Common myeloid progenitor, CD34-positive (primary cell): Measurements from ENCODE around the gene CUTC.
A peak's percentile ranks its signal among the peaks of the same experiment; 100 is the strongest.
"Not testable (repeated sequence)": the region's sequence is repeated elsewhere in the genome, so short reads cannot be mapped to it uniquely, and the experiment has no call there.

Source experiments
- CTCF ChIA-PET: fragments of 350-600 bp; sonication (Branson Sonifier 250); formaldehyde crosslinking; loops from one replicate; lab custom pipeline; 2021; ENCODE audit warnings: antibody characterized with exemption; lab: Charles Lee
- POLR2A ChIA-PET: fragments of 350-600 bp; sonication (Branson Sonifier 250); formaldehyde crosslinking; loops from one replicate; lab custom pipeline; 2021; ENCODE audit warnings: antibody characterized with exemption; lab: Charles Lee
- DNase-seq, 3 donors: peaks; one replicate each; pipeline versions ENCODE4 v3.0.0 to v3.0.0-alpha.2; 2013
- H3K27ac ChIP-seq, 2 experiments: 1 replicate in 1 of 2; 2 replicates in 1 of 2; pipeline ENCODE4 v1.7.0; 2013; ENCODE audit warnings: inconsistent platforms in 2 of 2, low read length in 2 of 2, mild to moderate bottlenecking in 2 of 2, low read depth in 1 of 2, moderate library complexity in 1 of 2; ENCODE audit not compliant: severe bottlenecking in 2 of 2, insufficient read depth in 1 of 2, poor library complexity in 1 of 2
- H3K27me3 ChIP-seq, 5 experiments: replicated peaks in 2 of 5; 1 replicate in 3 of 5; 2 replicates in 2 of 5; pipeline versions ENCODE4 v1.6.1 to v1.7.0; 2013; ENCODE audit warnings: low read length in 4 of 5, mild to moderate bottlenecking in 2 of 5, moderate library complexity in 2 of 5, inconsistent platforms in 1 of 5; ENCODE audit not compliant: insufficient read depth in 5 of 5, control insufficient read depth in 4 of 5
- H3K36me3 ChIP-seq, 4 experiments: 1 replicate in 2 of 4; 2 replicates in 2 of 4; pipeline versions ENCODE4 v1.6.1 to v1.7.0; 2013; ENCODE audit warnings: low read length in 3 of 4, control low read depth in 1 of 4, mild to moderate bottlenecking in 1 of 4; ENCODE audit not compliant: control insufficient read depth in 4 of 4, insufficient read depth in 4 of 4
- H3K4me1 ChIP-seq, 4 experiments: 1 replicate in 3 of 4; 2 replicates in 1 of 4; pipeline versions ENCODE4 v1.6.1 to v1.7.1; 2013; ENCODE audit warnings: low read length in 3 of 4, mild to moderate bottlenecking in 3 of 4, control low read depth in 1 of 4, inconsistent platforms in 1 of 4, moderate library complexity in 1 of 4; ENCODE audit not compliant: control insufficient read depth in 4 of 4, insufficient read depth in 4 of 4; ENCODE audit errors: control extremely low read depth in 1 of 4
- H3K4me3 ChIP-seq, 7 experiments: 1 replicate in 4 of 7; 2 replicates in 3 of 7; pipeline versions ENCODE4 v1.5.1 to v1.7.0; 2013; ENCODE audit warnings: mild to moderate bottlenecking in 7 of 7, low read length in 6 of 7, moderate library complexity in 6 of 7, inconsistent platforms in 2 of 7, low read depth in 2 of 7, control low read depth in 1 of 7; ENCODE audit not compliant: insufficient read depth in 4 of 7, control insufficient read depth in 1 of 7; ENCODE audit errors: extremely low read depth in 1 of 7
- H3K9me3 ChIP-seq, 5 experiments: 1 replicate in 4 of 5; 2 replicates in 1 of 5; pipeline versions ENCODE4 v1.6.1 to v1.7.1; 2013; ENCODE audit warnings: low read length in 4 of 5, mild to moderate bottlenecking in 2 of 5, inconsistent platforms in 1 of 5, low read depth in 1 of 5, moderate library complexity in 1 of 5; ENCODE audit not compliant: control insufficient read depth in 4 of 5, insufficient read depth in 2 of 5; ENCODE audit errors: control extremely low read depth in 1 of 5
- WGBS: methylation state at CpG from one replicate; pipeline ENCODE4 v1.1.5; 2013; ENCODE audit not compliant: insufficient coverage; 5-methylcytosine and 5-hydroxymethylcytosine counted together

CUTC gene

DNA sequence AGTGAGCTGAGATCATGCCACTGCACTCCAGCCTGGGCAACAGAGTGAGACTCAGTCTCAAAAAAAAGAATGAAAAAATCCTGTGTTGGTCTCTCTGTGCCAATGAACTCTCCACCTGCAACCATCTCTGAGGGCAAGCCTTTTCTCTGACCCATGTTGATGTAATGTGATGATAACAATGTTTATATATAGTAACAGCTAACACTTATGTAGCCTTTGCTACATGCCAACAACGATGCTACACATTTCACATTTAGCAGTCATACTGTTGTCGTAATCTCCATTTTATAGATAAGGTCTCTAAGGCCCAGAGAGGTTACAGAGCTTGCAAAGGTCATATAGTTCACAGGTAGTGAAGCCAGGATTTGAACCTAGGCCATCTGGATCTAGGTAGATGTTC, 11.6 kb upstream of the CUTC start:
- no peak for DNase-seq
- 80% methylated on average over 1 of the region's 2 CpGs for WGBS
- POLR2A ChIA-PET = no interaction called here

DNA sequence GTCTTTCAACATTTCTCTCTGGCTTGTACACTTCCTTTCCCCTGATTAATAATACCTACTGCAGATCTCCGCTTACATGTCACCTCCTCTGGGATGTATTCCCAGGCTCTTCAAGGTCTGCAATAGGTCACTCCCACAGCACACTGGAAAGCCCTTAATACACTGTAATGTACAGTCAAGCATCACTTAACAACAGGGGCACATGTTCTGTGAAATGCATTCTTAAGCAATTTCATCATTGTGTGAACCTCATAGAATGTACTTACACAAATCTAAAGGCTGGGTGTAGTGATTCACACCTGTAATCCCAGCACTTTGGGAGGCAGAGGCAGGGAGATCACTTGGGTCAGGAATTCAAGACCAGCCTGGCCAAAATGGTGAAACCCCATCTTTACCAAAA, 2.0 kb upstream of the CUTC start:
- Histone ChIP-seq H3K27ac (no peak overlapping the region), H3K4me1 (peaks cover 7 to 22% (median 14%) of the 10 kb centered on the region in 4 experiments), H3K36me3 (peaks cover 10 to 35% (median 22%) of the 10 kb centered on the region in 4 experiments), H3K4me3 (no peak overlapping the region), H3K27me3 (no peaks in the 10 kb centered on the region), H3K9me3 (no peaks in the 10 kb centered on the region)
- DNase-seq = no peak
- ChIA-PET CTCF (interaction anchor here (0.9 kb wide), 1 partner anchor 18 kb away, joined by 5 read pairs; no protein-coding TSS in a partner anchor), POLR2A (no interaction called here)
- 91% methylated on average over 1 of the region's 1 CpG for WGBS

More for the DNA sequence above, 11.6 kb upstream of the CUTC start:
- no peak overlapping the region for H3K4me3 ChIP-seq
- CTCF ChIA-PET = interaction anchor here (1.5 to 4.0 kb wide), 3 partner anchors 9 to 284 kb away, joined by 3 to 20 read pairs (median 7); no protein-coding TSS in a partner anchor
- peaks cover 35 to 76% (median 53%) of the 10 kb centered on the region in 4 experiments for H3K36me3 ChIP-seq
- no peaks in the 10 kb centered on the region for H3K9me3 ChIP-seq
- H3K27ac ChIP-seq = no peak overlapping the region
- H3K27me3 ChIP-seq = no peaks in the 10 kb centered on the region
- no peaks in the 10 kb centered on the region for H3K4me1 ChIP-seq

DNA sequence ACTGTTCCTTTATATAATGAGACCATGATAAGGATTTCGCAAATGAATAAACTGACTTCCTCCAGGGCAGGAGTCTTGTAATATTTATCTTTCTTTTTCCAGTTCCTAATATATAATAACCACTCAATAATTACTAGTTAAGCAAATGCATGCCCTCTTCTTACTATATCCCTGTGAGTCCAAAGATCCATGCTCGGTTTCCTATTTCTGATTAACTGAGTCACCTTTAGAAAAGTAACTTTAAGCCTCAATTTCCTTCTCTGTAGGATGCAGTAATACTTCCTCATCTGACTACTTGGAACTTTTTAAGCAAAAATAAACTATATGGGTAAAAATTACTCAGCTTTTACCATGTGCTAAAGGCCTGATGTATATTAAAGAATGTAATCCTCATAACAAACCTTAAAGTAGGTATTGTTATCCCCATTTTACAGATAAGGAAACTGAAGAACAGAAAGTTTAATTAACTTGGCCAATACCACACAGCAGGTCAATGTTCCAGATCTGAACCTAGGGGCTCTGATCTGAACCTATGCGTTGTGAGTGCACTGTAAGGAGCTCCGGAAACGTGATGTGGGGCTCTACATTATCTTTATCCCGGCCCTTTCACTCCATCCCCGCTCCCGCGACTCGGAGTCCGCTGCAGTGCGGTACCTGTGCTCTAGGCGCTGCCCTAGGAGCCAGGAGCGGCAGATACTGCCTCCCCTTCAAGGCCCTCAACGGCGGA, 565 bp upstream of the CUTC start:
- peaks cover 7 to 22% (median 14%) of the 10 kb centered on the region in 4 experiments for H3K4me1 ChIP-seq

DNA sequence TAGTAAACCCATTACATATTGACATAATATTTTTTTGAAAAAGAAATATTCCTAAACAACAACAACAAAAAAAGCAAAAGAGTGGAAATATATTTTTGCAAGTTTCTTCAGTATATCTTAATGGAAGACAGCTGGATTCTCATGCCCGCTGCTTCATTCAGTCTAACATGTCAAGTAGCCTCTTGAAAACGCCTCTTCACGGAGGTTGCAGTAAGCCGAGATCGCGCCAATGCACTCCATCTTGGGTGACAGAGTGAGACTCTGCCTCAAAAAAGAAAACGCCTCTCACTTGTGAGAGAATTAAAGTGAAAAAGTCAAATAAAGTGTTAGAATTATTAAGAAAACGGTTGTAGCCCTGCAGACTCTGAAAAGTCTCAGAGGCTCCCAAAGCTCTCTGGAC, 1.3 kb downstream of the CUTC start:
- 100% methylated on average over 7 of the region's 8 CpGs for WGBS
- peaks cover 7 to 22% (median 14%) of the 10 kb centered on the region in 4 experiments for H3K4me1 ChIP-seq
- no peaks in the 10 kb centered on the region for H3K27me3 ChIP-seq
- peaks cover 0 to 2% (median 0%) of the 10 kb centered on the region in 5 experiments for H3K9me3 ChIP-seq
- no peak overlapping the region for H3K27ac ChIP-seq
- POLR2A ChIA-PET = no interaction called here
- H3K36me3 ChIP-seq = peaks cover under 1 to 27% (median 20%) of the 10 kb centered on the region in 4 experiments
- DNase-seq = peak in 1 of 3 donors; percentile 16
- CTCF ChIA-PET = interaction anchor here (1.2 to 1.7 kb wide), 4 partner anchors 10 to 100 kb away, joined by 3 to 7 read pairs (median 4); no protein-coding TSS in a partner anchor
- H3K4me3 ChIP-seq = peak overlapping the region in 1 of 7 experiments; percentile 80

More for the DNA sequence above, 565 bp upstream of the CUTC start:
- H3K36me3 ChIP-seq = peaks cover 3 to 28% (median 17%) of the 10 kb centered on the region in 4 experiments
- peak overlapping the region; percentile 80 to 99 (median 95) for H3K4me3 ChIP-seq
- WGBS = 8% methylated on average over 13 of the region's 16 CpGs
- H3K27ac ChIP-seq = peak overlapping the region; percentile 81 to 85
- DNase-seq = peak in 1 of 3 donors; percentile 41
- no peaks in the 10 kb centered on the region for H3K27me3 ChIP-seq
- CTCF ChIA-PET = interaction anchor here (0.8 to 1.6 kb wide), 4 partner anchors 9 to 98 kb away, joined by 3 to 5 read pairs (median 4); no protein-coding TSS in a partner anchor
- no peaks in the 10 kb centered on the region for H3K9me3 ChIP-seq
- POLR2A ChIA-PET = interaction anchor here (1.0 kb wide), 1 partner anchor 17 kb away, joined by 4 read pairs; no protein-coding TSS in a partner anchor

DNA sequence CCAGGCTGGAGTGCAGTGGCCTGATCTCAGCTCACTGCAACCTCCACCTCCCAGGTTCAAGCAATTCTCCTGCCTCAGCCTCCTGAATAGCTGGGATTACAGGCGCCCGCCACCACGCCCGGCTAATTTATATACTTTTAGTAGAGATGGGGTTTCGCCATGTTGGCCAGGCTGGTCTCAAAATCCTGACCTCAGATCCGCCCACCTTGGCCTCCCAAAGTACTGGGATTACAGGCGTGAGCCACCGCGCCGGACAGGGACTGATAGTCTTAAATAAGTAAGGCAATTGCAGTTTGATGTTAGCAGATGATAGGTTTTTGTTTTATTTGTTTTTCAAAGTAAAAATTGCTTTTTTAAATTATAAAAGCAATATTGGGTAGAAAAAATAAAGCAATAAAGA, 2.1 kb downstream of the CUTC start:
- DNase-seq, H3K4me3 ChIP-seq, H3K9me3 ChIP-seq, POLR2A ChIA-PET, H3K27me3 ChIP-seq, H3K27ac ChIP-seq: not testable (repeated sequence)
- CTCF ChIA-PET = interaction anchor here (0.7 to 1.6 kb wide), 2 partner anchors 12 to 256 kb away, joined by 4 read pairs; no protein-coding TSS in a partner anchor
- 83% methylated on average over 1 of the region's 10 CpGs for WGBS
- peaks cover 7 to 22% (median 14%) of the 10 kb centered on the region in 4 experiments for H3K4me1 ChIP-seq
- peaks cover 8 to 31% (median 18%) of the 10 kb centered on the region in 4 experiments for H3K36me3 ChIP-seq

DNA sequence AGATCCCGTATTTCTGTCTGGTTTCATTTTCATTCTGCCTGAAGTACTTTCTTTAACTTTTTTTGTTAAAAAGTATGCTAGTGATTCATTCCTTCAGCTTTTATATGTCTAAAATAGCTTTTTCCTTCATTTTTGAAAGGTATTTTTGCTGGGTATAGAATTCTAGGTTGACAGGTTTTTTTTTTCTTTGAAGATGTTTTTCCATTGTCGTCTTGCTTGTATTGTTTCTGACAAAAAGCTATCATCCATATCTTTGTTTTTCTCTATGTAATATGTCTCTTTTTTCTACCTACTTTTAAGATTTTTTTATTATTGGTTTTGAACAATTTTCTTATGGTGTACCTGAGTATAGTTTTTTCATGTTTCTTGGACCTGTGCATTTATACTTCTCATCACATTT, 8.2 kb downstream of the CUTC start:
- Histone ChIP-seq H3K27me3 (no peaks in the 10 kb centered on the region), H3K27ac (no peak overlapping the region), H3K9me3 (peaks cover 3 to 34% (median 13%) of the 10 kb centered on the region in 5 experiments), H3K4me3 (no peak overlapping the region), H3K4me1 (no peaks in the 10 kb centered on the region), H3K36me3 (peaks cover 41 to 87% (median 62%) of the 10 kb centered on the region in 4 experiments)
- POLR2A ChIA-PET = no interaction called here
- peak; percentile 26 to 70 (median 62) for DNase-seq
- CTCF ChIA-PET = interaction anchor here (0.7 to 1.9 kb wide), 2 partner anchors 8 to 13 kb away, joined by 3 to 5 read pairs; partner anchors contain the start of genes COX15 and CUTC
- no CpG with 5 or more reads among the region's 2 CpGs for WGBS
